Activated CD4-positive, alpha-beta T cell treated with anti-CD3 and anti-CD28 coated beads, Interleukin-2, amount 50 U/mL, for 48 hours (primary cell): Measurements from ENCODE around the gene GRIK5.
A peak's percentile ranks its signal among the peaks of the same experiment; 100 is the strongest.
"Not testable (repeated sequence)": the region's sequence is repeated elsewhere in the genome, so short reads cannot be mapped to it uniquely, and the experiment has no call there.

ENCODE experiments used
- DNase-seq, 2 experiments: peaks; one replicate each; pipeline ENCODE4 v3.0.0-alpha.2; 2020

Gene GRIK5

GRCh38 chr19:42069619-42070351 is at the start of gene GRIK5:
TSS of gene GRIK5 (minus strand) at chr19:42070206. CDS start at chr19:42065770, 4,436 bp downstream.
- no peak for DNase-seq

DNA sequence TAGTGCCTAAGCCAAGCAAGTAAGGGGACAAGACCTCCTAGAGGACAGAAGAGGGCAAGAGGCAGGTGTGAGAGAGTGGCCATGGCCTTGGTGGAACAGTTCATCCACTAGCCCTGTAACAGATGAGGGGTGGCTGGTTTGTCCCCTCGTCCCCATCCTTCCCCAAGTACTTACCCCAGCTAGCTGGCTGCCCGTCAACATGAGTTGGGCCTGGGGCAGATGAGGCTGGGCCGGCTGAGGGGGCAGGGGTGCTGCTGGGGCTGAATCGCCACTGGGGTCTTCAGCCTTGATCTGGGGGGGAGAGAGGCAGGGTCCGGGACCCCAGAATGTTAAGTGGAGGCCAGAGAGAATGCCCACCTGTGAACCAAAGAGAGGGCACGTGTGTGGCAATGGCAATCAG is 47.1 kb upstream of the GRIK5 start:
- no peak for DNase-seq

- no peak for DNase-seq
Measured at GRCh38 chr19:42116308-42117075, 46.5 kb upstream of the GRIK5 start.

- no peak for DNase-seq
Measured at GRCh38 chr19:42115705-42116104, 45.7 kb upstream of the GRIK5 start.

DNA sequence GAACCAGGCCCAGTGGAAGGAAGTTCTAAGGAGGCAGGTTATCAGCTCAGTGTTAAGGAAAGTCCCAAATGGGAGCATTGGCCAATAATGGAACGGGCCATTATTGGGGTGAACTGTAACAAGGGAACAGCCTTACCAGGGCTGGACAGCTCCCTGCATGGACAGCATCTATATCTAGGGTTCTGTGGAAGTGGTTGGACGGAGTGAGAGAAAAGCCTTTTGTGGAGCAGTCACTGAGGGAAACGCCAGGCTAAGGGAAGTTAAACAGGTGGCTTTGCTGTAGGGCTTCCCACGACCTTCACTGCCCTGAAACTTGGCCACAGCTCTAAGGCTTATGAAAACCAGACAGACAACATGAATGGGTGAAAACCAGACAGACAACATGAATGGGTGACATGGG is 45.2 kb upstream of the GRIK5 start:
- DNase-seq: no peak

- no peak for DNase-seq
Measured at GRCh38 chr19:42114412-42114811, 44.4 kb upstream of the GRIK5 start.

DNA sequence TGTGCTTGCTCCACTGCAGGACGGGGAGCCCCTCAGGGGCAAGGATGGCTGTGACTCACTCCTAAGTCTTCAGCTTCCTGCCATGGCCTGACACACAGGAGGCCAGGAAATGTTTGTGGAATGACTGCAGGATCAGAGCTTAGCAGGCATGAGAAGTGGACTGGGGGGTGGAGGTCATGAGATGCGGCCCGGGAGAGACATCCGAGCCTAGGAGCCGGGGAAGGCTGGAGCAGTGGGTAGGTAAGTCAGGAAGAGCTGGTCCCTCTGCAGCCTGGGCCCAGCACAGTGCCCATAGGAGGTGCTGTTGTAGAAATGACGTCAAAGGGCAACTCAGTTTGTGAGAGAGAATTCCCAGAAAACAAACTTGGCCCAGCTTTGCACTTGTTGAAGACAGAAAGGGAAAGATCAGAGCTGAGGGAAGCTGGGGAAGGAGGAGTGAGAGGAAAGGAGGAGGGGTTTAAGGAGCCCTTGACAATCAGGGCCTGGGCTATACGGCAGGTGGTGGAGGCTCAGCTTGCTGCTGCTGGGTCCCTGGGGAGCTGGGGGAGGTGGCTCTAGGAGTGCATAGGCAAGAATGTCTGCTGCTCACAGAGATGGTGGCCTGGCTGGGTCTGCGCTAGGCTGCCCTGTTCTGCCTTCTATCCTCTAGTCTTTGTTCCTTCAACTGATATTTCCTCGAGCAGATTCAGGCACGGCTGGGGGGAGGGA is 43.8 kb upstream of the GRIK5 start:
- no peak for DNase-seq

DNA sequence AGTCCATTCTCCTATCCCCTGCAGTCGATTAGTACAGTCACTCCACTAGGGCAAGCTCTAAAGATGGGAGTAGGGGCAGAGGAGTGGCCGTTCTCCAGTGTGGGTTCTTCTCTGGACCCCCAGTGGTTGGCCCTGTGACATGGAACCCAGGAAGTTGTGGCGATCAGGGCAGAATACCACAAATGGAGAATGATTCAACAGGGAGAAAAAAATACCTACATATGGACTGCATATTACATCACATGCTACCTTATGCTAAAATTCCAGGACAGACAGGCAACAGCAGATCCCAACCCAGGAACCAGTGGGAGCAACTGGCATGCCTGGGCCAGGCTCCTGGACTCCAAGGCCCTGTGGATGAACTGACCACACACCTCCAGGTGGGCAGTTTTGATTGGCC is 41.8 kb upstream of the GRIK5 start:
- DNase-seq: no peak

DNA sequence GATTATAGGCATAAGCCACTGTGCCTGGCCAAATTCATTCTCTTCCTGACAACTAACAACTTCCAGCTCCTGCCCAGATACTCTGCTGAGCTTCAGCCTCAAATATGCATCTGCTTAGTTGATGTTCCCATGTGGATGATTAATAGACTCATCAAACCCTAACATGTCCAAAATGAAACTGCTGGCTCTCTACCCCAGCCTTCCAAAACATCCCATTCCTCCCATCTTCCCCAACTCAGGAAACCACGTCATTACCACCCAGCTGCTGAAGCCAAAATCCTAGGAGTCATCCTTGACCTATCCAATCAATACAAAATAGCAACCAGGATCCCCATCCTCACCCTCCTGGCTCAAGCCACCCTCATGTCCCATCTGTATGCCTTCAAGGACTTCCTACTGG is 41.4 kb upstream of the GRIK5 start:
- DNase-seq: no peak

GRCh38 chr19:42110658-42111057 is 40.7 kb upstream of the GRIK5 start:
- DNase-seq: no peak

- DNase-seq: no peak
Measured at GRCh38 chr19:42109896-42110295, 39.9 kb upstream of the GRIK5 start.

DNA sequence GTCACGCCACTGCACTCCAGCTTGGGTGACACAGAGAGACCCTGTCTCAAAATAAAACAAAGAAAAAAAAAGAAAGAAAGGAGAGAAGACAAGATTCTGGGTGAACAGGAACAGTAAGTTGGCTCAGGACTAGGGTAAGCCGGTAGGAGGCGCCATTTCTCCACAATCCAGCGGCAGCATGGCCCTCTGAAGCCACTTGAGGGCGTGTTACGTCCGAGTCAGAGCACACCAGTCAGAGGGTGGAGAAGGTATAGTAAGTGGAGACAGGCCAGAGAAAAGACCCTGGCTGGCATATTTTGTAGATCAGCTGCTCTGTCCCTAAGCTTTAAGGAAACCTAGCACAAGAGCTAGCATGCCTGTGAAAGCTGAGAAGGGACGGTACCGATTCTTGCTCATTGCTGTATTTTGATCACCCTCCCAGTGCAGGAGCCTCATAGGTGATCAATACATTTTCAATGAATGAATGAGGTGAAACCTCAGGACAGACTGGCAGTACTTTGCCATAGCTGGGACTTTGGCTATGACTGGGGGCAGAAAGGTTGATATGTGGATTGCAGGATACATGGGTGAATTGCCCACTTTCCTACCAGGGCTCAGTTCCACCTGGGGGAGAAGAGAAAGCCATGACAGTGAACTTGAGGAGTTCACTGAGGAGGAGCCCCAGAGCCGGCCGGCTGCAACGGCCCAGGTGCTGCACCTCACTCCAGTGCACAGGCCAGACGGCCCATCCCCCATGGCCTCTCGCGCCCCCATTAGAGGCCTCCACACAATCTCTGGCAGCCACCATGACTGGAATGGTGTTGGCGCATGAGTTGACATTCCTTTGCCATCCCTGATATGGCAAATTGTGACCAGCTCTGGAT is 38.8 kb upstream of the GRIK5 start:
- DNase-seq: peak; percentile 92 to 94

DNA sequence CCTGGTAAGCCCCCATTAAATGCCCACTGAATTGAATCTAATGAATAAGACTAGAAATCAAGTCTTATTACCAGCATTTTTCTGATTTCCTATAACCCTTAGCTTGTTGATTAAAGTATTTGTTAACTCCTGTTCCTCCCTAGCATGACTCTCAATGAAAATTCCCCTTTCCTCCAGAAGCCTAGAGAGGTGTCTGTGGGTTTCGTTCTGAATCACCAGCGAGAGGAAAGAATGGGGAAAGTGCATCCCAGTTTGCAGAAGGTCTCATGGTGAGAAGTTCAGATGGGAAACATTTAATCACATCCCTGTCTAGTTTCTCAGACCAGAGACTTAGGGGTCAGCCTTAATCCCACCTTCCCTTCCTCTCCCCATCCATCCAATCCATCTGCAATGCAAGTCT is 35.4 kb upstream of the GRIK5 start:
- no peak for DNase-seq

DNA sequence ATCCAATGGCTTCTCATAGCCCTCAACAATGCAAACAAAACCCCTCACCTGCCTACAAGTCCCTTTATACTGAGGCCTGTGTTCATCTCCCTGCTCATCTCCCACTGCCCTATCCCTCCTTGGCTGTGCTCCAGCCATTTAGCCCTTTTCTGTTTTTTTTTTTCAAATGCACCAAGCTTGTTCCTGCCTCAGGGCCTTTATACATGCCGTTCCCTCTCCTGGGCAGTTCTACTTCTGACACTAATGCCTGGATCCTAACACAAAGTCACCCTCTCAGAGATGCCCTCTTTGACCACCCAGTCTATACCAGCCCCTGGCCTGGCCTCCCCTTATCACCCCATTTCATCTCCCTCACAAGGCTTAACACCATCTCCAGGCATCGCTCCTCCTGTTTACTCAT is 32.9 kb upstream of the GRIK5 start:
- DNase-seq: no peak

DNA sequence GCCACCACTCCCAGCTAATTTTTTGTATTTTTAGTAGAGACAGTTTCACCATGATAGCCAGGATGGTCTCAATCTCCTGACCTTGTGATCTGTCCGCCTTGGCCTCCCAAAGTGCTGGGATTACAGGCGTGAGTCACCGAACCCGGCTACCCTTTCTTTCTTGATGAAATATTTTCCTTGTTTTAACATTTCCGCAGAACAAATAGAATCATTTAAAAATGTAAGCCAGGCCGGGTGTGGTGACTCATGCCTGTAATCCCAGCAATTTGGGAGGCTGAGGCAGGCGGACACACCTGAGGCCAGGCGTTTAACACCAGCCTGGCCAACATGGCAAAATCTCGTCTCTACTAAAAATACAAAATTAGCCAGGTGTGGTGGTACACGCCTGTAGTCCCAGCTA is 30.2 kb upstream of the GRIK5 start:
- not testable (repeated sequence) for DNase-seq

DNA sequence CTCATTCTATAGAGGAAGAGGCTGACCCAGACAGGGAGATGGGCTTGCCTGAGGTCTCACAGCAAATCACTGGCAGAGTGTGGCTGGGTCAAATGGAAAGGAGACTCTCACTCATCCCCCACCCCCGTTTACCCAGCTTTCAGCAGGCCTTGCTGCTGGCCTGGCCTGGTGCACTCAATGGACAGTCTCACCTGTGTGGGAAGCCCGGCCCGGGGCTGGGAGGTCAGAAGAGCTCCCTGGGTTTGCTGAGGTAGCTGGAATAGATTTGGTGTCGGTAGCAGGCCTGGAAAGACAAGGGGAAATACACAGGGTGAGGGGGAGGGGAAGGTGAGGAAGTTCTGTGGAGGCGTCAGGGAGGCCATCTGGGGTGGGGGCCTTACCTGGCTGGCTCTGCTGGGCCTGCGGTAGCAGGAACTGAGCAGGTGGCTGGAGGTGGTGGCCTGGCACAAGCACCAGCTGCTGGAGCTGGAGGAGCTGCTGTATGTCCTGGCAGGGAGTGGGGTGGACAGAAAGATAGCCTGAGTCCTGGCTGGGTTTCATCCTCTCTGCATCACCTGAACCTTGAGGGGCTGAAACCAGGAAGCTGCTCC is 29.4 kb upstream of the GRIK5 start:
- no peak for DNase-seq

GRCh38 chr19:42098781-42099180 is 28.8 kb upstream of the GRIK5 start:
- DNase-seq: no peak

- DNase-seq: no peak
Measured at GRCh38 chr19:42097461-42097860, 27.5 kb upstream of the GRIK5 start.

GRCh38 chr19:42096255-42096837 is 26.3 kb upstream of the GRIK5 start:
- no peak for DNase-seq

DNA sequence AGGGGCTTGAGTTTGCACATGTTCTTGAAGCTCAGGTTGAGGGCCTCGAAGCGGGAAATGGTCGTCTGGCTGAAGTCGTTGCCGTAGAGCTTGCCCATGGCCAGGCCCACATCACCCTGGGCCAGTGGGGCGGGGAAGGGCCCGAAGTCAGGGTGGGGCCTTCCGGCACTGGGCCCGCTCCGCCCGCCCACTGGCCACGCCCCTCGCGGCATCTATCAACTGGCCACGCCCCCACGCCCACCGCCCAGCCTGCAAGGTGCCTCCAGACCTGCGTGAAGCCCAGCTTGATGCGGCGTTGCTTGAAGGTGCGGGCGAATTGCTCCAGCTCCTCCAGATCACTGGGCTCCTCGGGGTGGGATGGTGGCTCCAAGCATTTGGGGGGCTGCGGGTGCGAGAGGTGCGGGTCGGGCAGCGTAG is 25.8 kb upstream of the GRIK5 start:
- DNase-seq: peak in 1 of 2 experiments; percentile 19

DNA sequence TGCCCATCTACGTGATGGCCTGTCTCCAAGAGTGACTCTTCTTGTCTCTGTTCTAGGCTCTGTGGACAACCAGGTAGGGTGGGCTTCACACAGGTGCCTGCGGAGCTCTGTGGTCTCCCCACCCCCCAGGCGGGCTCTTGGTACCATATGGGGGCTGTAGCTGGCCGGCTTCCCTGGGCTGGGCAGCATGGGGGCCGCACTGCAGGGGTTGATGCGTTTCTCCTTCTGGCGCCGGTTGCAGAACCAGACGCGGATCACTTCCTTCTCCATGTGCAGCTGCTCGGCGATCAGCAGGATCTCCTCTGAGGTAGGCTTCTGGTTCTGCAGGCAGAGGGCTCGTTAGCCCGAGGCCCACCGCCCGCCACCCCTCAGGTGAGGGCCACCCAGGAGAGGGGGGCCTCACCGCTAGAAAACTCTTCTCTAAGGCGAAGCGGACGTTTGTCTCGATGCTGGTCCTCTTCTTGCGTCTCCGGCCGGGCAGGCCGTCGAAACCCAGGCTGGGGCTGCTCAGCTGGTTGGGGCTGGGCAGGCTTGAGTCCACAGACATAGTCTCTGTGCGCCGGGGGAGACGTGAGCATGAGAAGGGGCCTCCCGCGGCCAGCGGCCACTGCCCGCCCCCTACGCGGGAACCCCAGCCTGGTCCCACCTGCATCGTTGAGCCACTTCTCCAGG is 25.3 kb upstream of the GRIK5 start:
- no peak for DNase-seq
